Liver (tissue), 9 donors: ENCODE data around the gene RNASE13. TPM values are rescaled to one million over a fixed set of nuclear protein-coding genes. Genes with fewer than 3 reads are reported as not detected.
"Not testable (repeated sequence)": the region's sequence is repeated elsewhere in the genome, so short reads cannot be mapped to it uniquely, and the experiment has no call there.

ENCODE experiments used
- DNase-seq: peaks from one replicate; pipeline ENCODE4 v3.0.0-alpha.2; 2017; ENCODE audit warnings: low spot score
- H3K27ac ChIP-seq, 2 donors: one replicate each; pipeline ENCODE4 v1.7.0; 2013; ENCODE audit warnings: inconsistent platforms in 2 of 2, low read length in 2 of 2, control low read depth in 1 of 2, low read depth in 1 of 2, mild to moderate bottlenecking in 1 of 2
- H3K27me3 ChIP-seq, 4 donors: one replicate each; pipeline versions ENCODE4 v1.6.1 to v1.7.0; 2013; ENCODE audit warnings: low read length in 3 of 4, inconsistent platforms in 1 of 4, mild to moderate bottlenecking in 1 of 4, moderate library complexity in 1 of 4; ENCODE audit not compliant: control insufficient read depth in 4 of 4, insufficient read depth in 4 of 4
- H3K36me3 ChIP-seq, 4 donors: one replicate each; pipeline versions ENCODE4 v1.6.1 to v1.7.0; 2013; ENCODE audit warnings: low read length in 3 of 4, mild to moderate bottlenecking in 3 of 4, low read depth in 1 of 4, moderate library complexity in 1 of 4; ENCODE audit not compliant: control insufficient read depth in 4 of 4, insufficient read depth in 3 of 4
- H3K4me1 ChIP-seq, 4 donors: one replicate each; pipeline versions ENCODE4 v1.6.1 to v1.7.0; 2013; ENCODE audit warnings: low read length in 3 of 4, mild to moderate bottlenecking in 3 of 4, moderate library complexity in 1 of 4; ENCODE audit not compliant: control insufficient read depth in 4 of 4, insufficient read depth in 4 of 4
- H3K4me3 ChIP-seq, 3 donors: one replicate each; pipeline versions ENCODE4 v1.6.1 to v1.7.0; 2013; ENCODE audit warnings: low read length in 3 of 3, control low read depth in 1 of 3, low read depth in 1 of 3, mild to moderate bottlenecking in 1 of 3
- H3K9ac ChIP-seq, 2 donors: one replicate each; pipeline ENCODE4 v1.7.0; 2013; ENCODE audit warnings: low read length in 2 of 2, mild to moderate bottlenecking in 2 of 2, moderate library complexity in 2 of 2, control low read depth in 1 of 2, low read depth in 1 of 2
- H3K9me3 ChIP-seq, 4 donors: one replicate each; pipeline versions ENCODE4 v1.6.1 to v1.7.0; 2013; ENCODE audit warnings: low read length in 3 of 4; ENCODE audit not compliant: control insufficient read depth in 4 of 4
- ATF3 ChIP-seq: IDR thresholded peaks from 2 replicates; pipeline ENCODE4 v1.6.1; 2016; ENCODE audit warnings: antibody characterized with exemption
- EGR1 ChIP-seq, 2 donors: IDR thresholded peaks; 2 replicates each; pipeline ENCODE4 v1.6.1; 2016 to 2018; ENCODE audit warnings: antibody characterized with exemption in 2 of 2, low read depth in 2 of 2
- FOXA2 ChIP-seq: IDR thresholded peaks from 2 replicates; pipeline ENCODE4 v1.6.1; 2016; ENCODE audit warnings: antibody characterized with exemption
- SP1 ChIP-seq: IDR thresholded peaks from 2 replicates; pipeline ENCODE4 v1.6.1; 2018; ENCODE audit warnings: antibody characterized with exemption, mild to moderate bottlenecking
- TAF1 ChIP-seq: conservative IDR thresholded peaks from 2 replicates; pipeline ENCODE4 v1.6.1; 2016; ENCODE audit warnings: antibody characterized with exemption, mild to moderate bottlenecking
- YY1 ChIP-seq: IDR thresholded peaks from 2 replicates; pipeline ENCODE4 v1.6.1; 2016; ENCODE audit warnings: antibody characterized with exemption, mild to moderate bottlenecking
- WGBS: extraction: QIAGEN DNeasy Blood & Tissue Kit; methylation state at CpG from one replicate; pipeline ENCODE4 v1.1.7; 2013; 5-methylcytosine and 5-hydroxymethylcytosine counted together
- polyA plus RNA-seq, 2 donors: library from polyadenylated mRNA; stranded (reverse) in 1 of 2; unstranded in 1 of 2; fragments of 200-250 nt in 1 of 2; fragments of >200 nt in 1 of 2; fragmentation: Nextera tagmentation in 1 of 2; extraction: Ambion mirVana in 1 of 2; gene quantifications; one replicate each; pipeline versions ENCODE4 v1.2.1 to v1.2.3, GENCODE V29; 2013 to 2015
- total RNA-seq, 2 donors: library from RNA; depleted of rRNA; stranded (reverse); fragments of >200 nt; gene quantifications; one replicate each; pipeline ENCODE4 v1.2.3, GENCODE V29; 2014
- TF ChIP-seq, protein P1 (sequence below): fragments of 150-350 bp; IDR thresholded peaks from 2 replicates; pipeline ENCODE4 v1.5.1; 2017; ENCODE audit warnings: improper control_type of control experiment, low read depth, low read length; ENCODE audit not compliant: missing input control
- donor health status: healthy.
- donor health status: healthy.
- donor health status: healthy.
- donor health status: healthy.
- donor health status: healthy.

The RNASE13 gene
- total and polyA plus RNA-seq, 4 donors = 0.05 to 0.08 TPM; not detected in 2

- WGBS = 74% methylated on average over 2 of the region's 2 CpGs
- H3K36me3 ChIP-seq = peaks cover 0 to 1% (median 0%) of the 10 kb centered on the region in 4 donors
- DNase-seq = no peak
Measured at GRCh38 chr14:20986811-20987210, 47.8 kb downstream of the RNASE13 start.

DNA sequence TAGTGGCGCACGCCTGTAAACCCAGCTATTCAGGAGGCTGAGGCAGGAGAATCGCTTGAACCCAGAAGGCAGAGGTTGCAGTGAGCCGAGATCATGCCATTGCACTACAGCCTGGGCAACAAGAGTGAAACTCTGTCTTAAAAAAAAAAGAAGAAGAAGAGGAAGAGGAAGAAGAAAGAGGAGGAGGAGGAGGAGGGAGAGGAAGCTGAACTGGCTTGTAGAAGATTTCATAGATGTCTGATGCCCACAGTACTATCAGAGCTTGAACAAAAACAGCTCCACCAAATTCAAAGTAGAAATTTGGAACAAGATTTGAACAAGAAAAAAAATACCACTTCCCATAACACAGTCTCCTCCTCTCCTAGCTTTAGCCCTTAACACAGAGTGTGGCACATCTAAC lies 49.0 kb downstream of the RNASE13 start:
- H3K9me3 ChIP-seq, H3K36me3 ChIP-seq, H3K27ac ChIP-seq, H3K27me3 ChIP-seq, H3K9ac ChIP-seq, DNase-seq, H3K4me3 ChIP-seq: not testable (repeated sequence)
- H3K4me1 ChIP-seq = peaks cover 0 to 12% (median 9%) of the 10 kb centered on the region in 4 donors
- WGBS = 93% methylated on average over 4 of the region's 4 CpGs

More at GRCh38 chr14:20986811-20987210, 47.8 kb downstream of the RNASE13 start:
- Histone ChIP-seq H3K27ac (no peak overlapping the region), H3K4me3 (no peak overlapping the region), H3K9ac (no peak overlapping the region), H3K9me3 (no peaks in the 10 kb centered on the region), H3K4me1 (peaks cover 3 to 18% (median 16%) of the 10 kb centered on the region in 4 donors), H3K27me3 (peaks cover 0 to 3% (median 0%) of the 10 kb centered on the region in 4 donors)
- no peak for TF ChIP-seq ATF3
- no peak for TF ChIP-seq FOXA2
- TF ChIP-seq SP1 = no peak
- no peak for TF ChIP-seq EGR1 (IDR thresholded peaks at IDR 0.05; ENCODE audit: low read depth in 2 of 2)
- no peak for TF ChIP-seq TAF1
- TF ChIP-seq, protein P1, sequence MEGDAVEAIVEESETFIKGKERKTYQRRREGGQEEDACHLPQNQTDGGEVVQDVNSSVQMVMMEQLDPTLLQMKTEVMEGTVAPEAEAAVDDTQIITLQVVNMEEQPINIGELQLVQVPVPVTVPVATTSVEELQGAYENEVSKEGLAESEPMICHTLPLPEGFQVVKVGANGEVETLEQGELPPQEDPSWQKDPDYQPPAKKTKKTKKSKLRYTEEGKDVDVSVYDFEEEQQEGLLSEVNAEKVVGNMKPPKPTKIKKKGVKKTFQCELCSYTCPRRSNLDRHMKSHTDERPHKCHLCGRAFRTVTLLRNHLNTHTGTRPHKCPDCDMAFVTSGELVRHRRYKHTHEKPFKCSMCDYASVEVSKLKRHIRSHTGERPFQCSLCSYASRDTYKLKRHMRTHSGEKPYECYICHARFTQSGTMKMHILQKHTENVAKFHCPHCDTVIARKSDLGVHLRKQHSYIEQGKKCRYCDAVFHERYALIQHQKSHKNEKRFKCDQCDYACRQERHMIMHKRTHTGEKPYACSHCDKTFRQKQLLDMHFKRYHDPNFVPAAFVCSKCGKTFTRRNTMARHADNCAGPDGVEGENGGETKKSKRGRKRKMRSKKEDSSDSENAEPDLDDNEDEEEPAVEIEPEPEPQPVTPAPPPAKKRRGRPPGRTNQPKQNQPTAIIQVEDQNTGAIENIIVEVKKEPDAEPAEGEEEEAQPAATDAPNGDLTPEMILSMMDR = no peak
- TF ChIP-seq YY1 = no peak

Other genes with a start within 250 kb of the RNASE13 start
- 10 to 100 TPM in 1 of 2 donors, 1 to 10 TPM in 1; 5.8 to 11.7 TPM for gene RNASE1, start 232.0 kb downstream of the RNASE13 start, total RNA-seq
- gene RNASE1, start 232.0 kb downstream of the RNASE13 start, polyA plus RNA-seq = 10 to 100 TPM; 32.6 to 37.9 TPM
- 10 to 100 TPM in 1 of 2 donors, not detected in 1; 12.2 TPM for gene RNASE3, start 143.4 kb downstream of the RNASE13 start, total RNA-seq
- under 1 TPM in 1 of 2 donors, not detected in 1; 0.52 TPM for gene RNASE3, start 143.4 kb downstream of the RNASE13 start, polyA plus RNA-seq
- 10 to 100 TPM in 1 of 2 donors, under 1 TPM in 1; 0.59 to 27.0 TPM for gene RNASE2, start 79.3 kb downstream of the RNASE13 start, total RNA-seq
- 1 to 10 TPM; 2.9 to 5.7 TPM for gene RNASE2, start 79.3 kb downstream of the RNASE13 start, polyA plus RNA-seq
- 10 to 100 TPM; 31.0 to 64.8 TPM for gene METTL17, start 44.8 kb downstream of the RNASE13 start, total RNA-seq
- 10 to 100 TPM; 35.9 to 58.6 TPM for gene METTL17, start 44.8 kb downstream of the RNASE13 start, polyA plus RNA-seq
- under 1 TPM in 1 of 2 donors, not detected in 1; 0.08 TPM for gene SLC39A2, start 35.5 kb downstream of the RNASE13 start, total RNA-seq
- under 1 TPM in 1 of 2 donors, not detected in 1; 0.05 TPM for gene SLC39A2, start 35.5 kb downstream of the RNASE13 start, polyA plus RNA-seq
- 100 to 1,000 TPM; 107 to 191 TPM for gene NDRG2, start 9.7 kb downstream of the RNASE13 start, total RNA-seq
- 100 to 1,000 TPM in 1 of 2 donors, 10 to 100 TPM in 1; 72.9 to 156 TPM for gene NDRG2, start 9.7 kb downstream of the RNASE13 start, polyA plus RNA-seq
- gene TPPP2, start 4.6 kb downstream of the RNASE13 start, total RNA-seq = 1 to 10 TPM; 1.6 to 5.9 TPM
- gene TPPP2, start 4.6 kb downstream of the RNASE13 start, polyA plus RNA-seq = 1 to 10 TPM; 1.5 to 1.6 TPM
- gene RNASE7, start 7.6 kb upstream of the RNASE13 start, total RNA-seq = under 1 TPM in 1 of 2 donors, not detected in 1; 0.33 TPM
- gene RNASE7, start 7.6 kb upstream of the RNASE13 start, polyA plus RNA-seq = under 1 TPM; 0.11 to 0.12 TPM
- gene RNASE8, start 23.0 kb upstream of the RNASE13 start, total RNA-seq = not detected
- gene RNASE8, start 23.0 kb upstream of the RNASE13 start, polyA plus RNA-seq = not detected
- gene ARHGEF40, start 35.5 kb upstream of the RNASE13 start, total RNA-seq = 10 to 100 TPM; 19.8 to 42.5 TPM
- 10 to 100 TPM in 1 of 2 donors, 1 to 10 TPM in 1; 9.3 to 14.0 TPM for gene ARHGEF40, start 35.5 kb upstream of the RNASE13 start, polyA plus RNA-seq
- gene ZNF219, start 63.8 kb upstream of the RNASE13 start, total RNA-seq = 1 to 10 TPM; 4.7 to 6.2 TPM
- gene ZNF219, start 63.8 kb upstream of the RNASE13 start, polyA plus RNA-seq = 10 to 100 TPM in 1 of 2 donors, 1 to 10 TPM in 1; 1.3 to 10.5 TPM
- gene TMEM253, start 66.3 kb upstream of the RNASE13 start, total RNA-seq = under 1 TPM; 0.19 to 0.25 TPM
- under 1 TPM in 1 of 2 donors, not detected in 1; 0.14 TPM for gene TMEM253, start 66.3 kb upstream of the RNASE13 start, polyA plus RNA-seq
- not detected for gene OR5AU1, start 121.3 kb upstream of the RNASE13 start, total RNA-seq
- gene OR5AU1, start 121.3 kb upstream of the RNASE13 start, polyA plus RNA-seq = not detected
- gene HNRNPC, start 234.6 kb upstream of the RNASE13 start, total RNA-seq = 100 to 1,000 TPM; 286 to 384 TPM
- gene HNRNPC, start 234.6 kb upstream of the RNASE13 start, polyA plus RNA-seq = 100 to 1,000 TPM; 119 to 254 TPM
- 1 to 10 TPM in 1 of 2 donors, under 1 TPM in 1; 0.42 to 1.3 TPM for gene RPGRIP1, start 245.3 kb upstream of the RNASE13 start, total RNA-seq
- under 1 TPM; 0.27 to 0.38 TPM for gene RPGRIP1, start 245.3 kb upstream of the RNASE13 start, polyA plus RNA-seq